Ovary (tissue), 9 donors: ENCODE data around the gene NEUROG2. TPM values are rescaled to one million over a fixed set of nuclear protein-coding genes. Genes with fewer than 3 reads are reported as not detected.

Experiments used
- DNase-seq, 5 donors: peaks; one replicate each; pipeline ENCODE4 v3.0.0-alpha.2; 2019 to 2020
- H3K27ac ChIP-seq, 2 donors: fragments of 200-600 bp; one replicate each; pipeline versions ENCODE4 v1.5.1 to v1.8.0; 2019 to 2022
- H3K27me3 ChIP-seq: fragments of 200-600 bp; one replicate; pipeline ENCODE4 v1.8.0; 2022
- H3K36me3 ChIP-seq: fragments of 200-600 bp; sonication (generic); one replicate; pipeline ENCODE4 v1.5.1; 2019
- H3K4me1 ChIP-seq: one replicate; pipeline ENCODE4 v1.8.1; 2013; ENCODE audit warnings: mild to moderate bottlenecking, moderate library complexity; ENCODE audit not compliant: insufficient read depth
- H3K4me3 ChIP-seq: fragments of 200-600 bp; sonication (generic); one replicate; pipeline ENCODE4 v1.5.1; 2017
- H3K9me3 ChIP-seq, 2 donors: fragments of 200-600 bp in 1 of 2; sonication (generic) in 1 of 2; one replicate each; pipeline versions ENCODE4 v1.5.1 to v1.8.1; 2013 to 2019; ENCODE audit warnings: mild to moderate bottlenecking in 1 of 2, moderate library complexity in 1 of 2
- EP300 ChIP-seq: sonication (generic); formaldehyde crosslinking; IDR thresholded peaks from one replicate; pipeline ENCODE4 v1.6.1; 2017; ENCODE audit warnings: antibody characterized with exemption
- POLR2A ChIP-seq: fragments of 450-650 bp; IDR thresholded peaks from one replicate; pipeline ENCODE4 v1.6.1; 2017; ENCODE audit warnings: antibody characterized with exemption, mild to moderate bottlenecking, moderate library complexity
- WGBS, 3 donors: extraction: QIAGEN DNeasy Blood & Tissue Kit in 1 of 3; methylation state at CpG; one replicate each; pipeline versions ENCODE4 v1.1.5 to v1.1.7; 2013 to 2017; 5-methylcytosine and 5-hydroxymethylcytosine counted together
- intact Hi-C, 4 donors: fragments of 100-400 bp; cut with DNase I; formaldehyde crosslinking; loops; one replicate each; pipeline versions ENCODE4 v1.11.0 to v1.15.1; 2022 to 2023
- polyA plus RNA-seq, 2 donors: library from polyadenylated mRNA; stranded (reverse); fragments of 200-250 nt in 1 of 2; fragments of 350-450 nt in 1 of 2; fragmentation: Illumina TruSeq in 1 of 2; extraction: RNeasy Lipid Tissue Mini Kit (QIAGEN cat#74804) in 1 of 2; gene quantifications; one replicate each; pipeline ENCODE4 v1.2.3, GENCODE V29; 2013 to 2014
- total RNA-seq, 7 donors: library from RNA; depleted of rRNA in 2 of 7; stranded (reverse); fragments of >200 nt in 2 of 7; fragmentation: NEBNext Ultra II Directional in 3 of 7; extraction: Animal tissue kit (Norgen Biotek cat#: 25700) in 3 of 7; gene quantifications; one replicate each; pipeline versions ENCODE4 v1.1.0 to v1.2.4, GENCODE V29; 2016 to 2023
- TF ChIP-seq, protein P1 (sequence below), 3 donors: fragments of 450-650 bp in 2 of 3; fragments of 200-600 bp in 1 of 3; IDR thresholded peaks; one replicate each; pipeline versions ENCODE4 v1.5.1 to v1.8.0; 2016 to 2022; ENCODE audit warnings: antibody characterized with exemption in 3 of 3, mild to moderate bottlenecking in 1 of 3
- donor health status: DM: no; HTN: no; CAD: no; lungs with moderate emphysema.
- donor health status: DM: no; HTN: no; CAD: no.
- donor health status: Bipolar disorder and iron deficiency.
- donor health status: DM: yes; HTN: yes; CAD: no.
- donor health status: DM: no; HTN: no; CAD: no.
- donor health status: DM: yes; HTN: yes; CAD: no.

Gene NEUROG2
- total and polyA plus RNA-seq, 9 donors, result not detected

DNA sequence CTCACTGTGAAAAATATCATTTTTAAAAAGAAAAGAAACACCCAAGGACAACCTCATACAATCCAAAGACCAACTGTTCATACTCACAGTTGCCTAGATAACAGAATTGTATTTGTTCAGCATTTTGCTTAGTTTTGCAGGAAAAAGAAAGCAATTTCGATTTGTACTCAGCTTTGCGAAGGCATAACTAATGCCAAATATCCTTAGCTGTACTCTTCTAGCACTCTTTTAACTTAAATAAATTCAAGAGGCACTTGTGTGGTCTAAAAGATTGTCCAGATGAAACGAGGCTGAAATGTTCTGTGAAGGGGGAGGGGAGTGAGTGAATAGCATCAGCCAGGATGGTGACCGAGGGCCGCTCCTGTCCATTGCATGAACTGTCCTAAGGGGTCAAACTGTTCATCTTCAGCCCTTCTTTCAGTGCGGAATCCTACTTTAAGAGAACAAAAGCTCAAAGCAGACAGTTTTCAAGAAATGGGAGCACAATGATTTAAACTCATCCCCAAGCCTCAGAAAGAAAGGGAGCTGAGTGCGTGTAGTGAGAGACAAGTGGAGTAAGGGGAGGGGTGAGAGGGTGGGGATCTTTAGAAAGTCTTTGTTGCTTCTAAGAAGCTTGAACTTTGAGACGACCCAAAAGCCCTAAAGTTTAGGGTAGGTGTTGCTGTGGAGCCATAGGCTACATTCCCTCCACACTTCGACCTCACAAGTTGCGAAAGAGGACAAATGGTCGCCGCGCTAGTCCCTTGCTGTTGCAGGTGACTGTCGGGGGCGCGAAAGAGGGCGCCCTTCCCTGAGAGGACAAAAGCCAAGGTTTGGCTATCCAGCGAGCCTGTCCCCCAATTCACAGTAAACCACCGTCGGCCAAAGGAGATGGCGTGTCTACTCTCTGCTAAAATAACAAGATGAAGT lies 4.0 kb upstream of the NEUROG2 start:
- Histone ChIP-seq H3K4me1 (peaks cover 4% of the 10 kb centered on the region), H3K9me3 (peaks cover 0 to 8% of the 10 kb centered on the region in 2 donors), H3K36me3 (no peaks in the 10 kb centered on the region), H3K27ac (no peak overlapping the region), H3K4me3 (no peak overlapping the region), H3K27me3 (peaks cover 6% of the 10 kb centered on the region)
- intact Hi-C loops, result loop anchor here in 2 of 4 donors (10.0 kb wide), 2 partner anchors 305 to 415 kb away; no protein-coding TSS in a partner anchor
- TF ChIP-seq, protein P1, sequence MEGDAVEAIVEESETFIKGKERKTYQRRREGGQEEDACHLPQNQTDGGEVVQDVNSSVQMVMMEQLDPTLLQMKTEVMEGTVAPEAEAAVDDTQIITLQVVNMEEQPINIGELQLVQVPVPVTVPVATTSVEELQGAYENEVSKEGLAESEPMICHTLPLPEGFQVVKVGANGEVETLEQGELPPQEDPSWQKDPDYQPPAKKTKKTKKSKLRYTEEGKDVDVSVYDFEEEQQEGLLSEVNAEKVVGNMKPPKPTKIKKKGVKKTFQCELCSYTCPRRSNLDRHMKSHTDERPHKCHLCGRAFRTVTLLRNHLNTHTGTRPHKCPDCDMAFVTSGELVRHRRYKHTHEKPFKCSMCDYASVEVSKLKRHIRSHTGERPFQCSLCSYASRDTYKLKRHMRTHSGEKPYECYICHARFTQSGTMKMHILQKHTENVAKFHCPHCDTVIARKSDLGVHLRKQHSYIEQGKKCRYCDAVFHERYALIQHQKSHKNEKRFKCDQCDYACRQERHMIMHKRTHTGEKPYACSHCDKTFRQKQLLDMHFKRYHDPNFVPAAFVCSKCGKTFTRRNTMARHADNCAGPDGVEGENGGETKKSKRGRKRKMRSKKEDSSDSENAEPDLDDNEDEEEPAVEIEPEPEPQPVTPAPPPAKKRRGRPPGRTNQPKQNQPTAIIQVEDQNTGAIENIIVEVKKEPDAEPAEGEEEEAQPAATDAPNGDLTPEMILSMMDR (IDR thresholded peaks at IDR 0.05), result no peak
- TF ChIP-seq POLR2A, result no peak
- no peak for TF ChIP-seq EP300
- WGBS, 3 donors, result 6 to 8% (median 7%) methylated on average over 21 of the region's 21 CpGs
- DNase-seq, result no peak

GRCh38 chr4:112518675-112519074 lies 2.7 kb upstream of the NEUROG2 start:
- no peak overlapping the region for H3K4me3 ChIP-seq
- TF ChIP-seq POLR2A (no peak), EP300 (no peak)
- TF ChIP-seq, protein P1 (IDR thresholded peaks at IDR 0.05), result no peak
- H3K27me3 ChIP-seq, result peaks cover 6% of the 10 kb centered on the region
- DNase-seq, result no peak
- peaks cover 8% of the 10 kb centered on the region for H3K4me1 ChIP-seq
- no peaks in the 10 kb centered on the region for H3K36me3 ChIP-seq
- H3K27ac ChIP-seq, result no peak overlapping the region
- H3K9me3 ChIP-seq, result peaks cover 0 to 10% of the 10 kb centered on the region in 2 donors
- intact Hi-C loops, result no loop called here

- H3K4me3 ChIP-seq, result no peak overlapping the region
- H3K36me3 ChIP-seq, result no peaks in the 10 kb centered on the region
- TF ChIP-seq POLR2A (no peak), EP300 (no peak)
- TF ChIP-seq, protein P1 (IDR thresholded peaks at IDR 0.05), result no peak
- DNase-seq, result no peak
- no peak overlapping the region for H3K27ac ChIP-seq
- 27 to 33% (median 31%) methylated on average over 3 of the region's 3 CpGs for WGBS, 3 donors
- H3K27me3 ChIP-seq, result peaks cover 6% of the 10 kb centered on the region
- H3K9me3 ChIP-seq, result peaks cover 0 to 10% of the 10 kb centered on the region in 2 donors
- H3K4me1 ChIP-seq, result peaks cover 7% of the 10 kb centered on the region
- intact Hi-C loops, result no loop called here
These were observed 1.9 kb upstream of the NEUROG2 start for GRCh38 chr4:112517911-112518310.

DNA sequence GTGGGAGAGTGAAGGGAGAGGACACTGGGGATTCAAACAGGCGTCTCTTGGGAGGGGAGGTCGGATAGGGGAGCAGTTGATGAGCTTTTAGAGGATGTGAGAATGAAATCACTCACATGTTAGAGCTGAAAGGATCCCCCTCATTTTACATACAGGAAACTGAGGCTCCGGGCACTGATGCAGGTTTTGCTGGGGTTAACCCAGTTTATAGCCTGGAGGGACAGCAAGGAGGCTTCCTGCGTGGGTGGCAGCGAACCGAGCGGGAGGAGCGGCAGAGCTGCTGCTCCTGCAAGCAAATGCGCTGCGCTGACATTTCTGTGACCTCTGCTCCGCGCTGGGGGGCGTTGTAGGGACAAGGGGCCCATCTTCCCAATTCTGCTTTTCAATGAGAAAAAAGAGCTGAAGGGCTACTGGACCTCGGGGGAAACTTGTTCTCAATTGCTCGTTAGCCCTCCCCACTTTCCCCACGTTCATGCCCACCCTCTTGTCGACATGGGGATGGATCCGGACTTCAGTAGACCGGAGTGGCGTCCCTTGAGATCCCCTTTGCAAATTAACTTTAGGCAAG lies 1.2 kb upstream of the NEUROG2 start:
- WGBS, 3 donors, result 2 to 4% (median 3%) methylated on average over 20 of the region's 20 CpGs
- no peaks in the 10 kb centered on the region for H3K36me3 ChIP-seq
- intact Hi-C loops, result no loop called here
- H3K27me3 ChIP-seq, result peaks cover 6% of the 10 kb centered on the region
- no peak overlapping the region for H3K27ac ChIP-seq
- TF ChIP-seq POLR2A, result no peak
- TF ChIP-seq, protein P1 (IDR thresholded peaks at IDR 0.05), result no peak
- no peak for TF ChIP-seq EP300
- H3K9me3 ChIP-seq, result peaks cover 0 to 10% of the 10 kb centered on the region in 2 donors
- no peak overlapping the region for H3K4me3 ChIP-seq
- H3K4me1 ChIP-seq, result peaks cover 7% of the 10 kb centered on the region
- no peak for DNase-seq
